GM19397 (cell line): Measurements from ENCODE around the gene DNER.
"Not testable (repeated sequence)": the region's sequence is repeated elsewhere in the genome, so short reads cannot be mapped to it uniquely, and the experiment has no call there.

Experiments
- ATAC-seq: cut with Tn5 transposase; IDR thresholded peaks from one replicate; pipeline ENCODE4 v1.9.1; 2021; ENCODE audit warnings: mild to moderate bottlenecking, moderate library complexity; ENCODE audit not compliant: unreplicated experiment

DNER gene

DNA sequence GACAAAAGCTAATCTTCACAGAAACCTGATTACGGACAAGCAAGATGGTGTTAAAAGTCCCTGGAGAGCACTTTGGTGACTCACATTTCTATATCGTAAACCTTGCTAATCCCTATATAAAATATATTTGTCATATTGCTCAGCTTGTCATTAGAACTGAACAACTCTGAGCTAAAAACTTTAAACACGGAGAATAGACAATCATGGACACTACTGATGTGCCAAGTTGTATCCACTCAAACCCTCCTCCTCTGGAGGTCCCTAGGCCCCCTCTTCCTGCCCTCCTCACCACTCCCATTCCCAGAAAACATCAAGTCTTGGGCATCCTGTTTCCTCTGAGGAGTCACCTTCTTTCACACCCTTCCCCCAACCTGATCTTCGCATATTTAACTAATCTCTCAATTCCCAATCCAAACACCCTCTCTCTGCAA, 304.6 kb downstream of the DNER start:
- ATAC-seq = no peak

DNA sequence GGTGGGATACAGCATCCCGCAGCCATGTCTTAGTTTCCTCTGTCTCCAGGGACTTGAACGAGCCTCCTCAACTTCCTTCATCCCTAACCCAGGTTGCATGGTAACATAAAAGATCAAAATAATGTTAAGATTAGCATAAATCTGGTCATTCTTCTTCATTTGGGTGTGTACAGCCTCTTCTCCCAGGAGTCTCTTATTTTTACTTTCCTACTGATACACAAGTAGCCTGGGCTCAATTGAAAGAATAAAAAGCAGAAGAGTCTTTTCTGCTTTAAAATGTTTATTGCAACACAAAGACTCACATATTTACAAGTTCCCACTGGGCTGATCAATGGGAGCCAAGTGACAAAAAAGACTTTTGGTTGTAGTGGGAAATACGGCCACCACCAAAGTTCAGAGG, 305.4 kb downstream of the DNER start:
- ATAC-seq = no peak

DNA sequence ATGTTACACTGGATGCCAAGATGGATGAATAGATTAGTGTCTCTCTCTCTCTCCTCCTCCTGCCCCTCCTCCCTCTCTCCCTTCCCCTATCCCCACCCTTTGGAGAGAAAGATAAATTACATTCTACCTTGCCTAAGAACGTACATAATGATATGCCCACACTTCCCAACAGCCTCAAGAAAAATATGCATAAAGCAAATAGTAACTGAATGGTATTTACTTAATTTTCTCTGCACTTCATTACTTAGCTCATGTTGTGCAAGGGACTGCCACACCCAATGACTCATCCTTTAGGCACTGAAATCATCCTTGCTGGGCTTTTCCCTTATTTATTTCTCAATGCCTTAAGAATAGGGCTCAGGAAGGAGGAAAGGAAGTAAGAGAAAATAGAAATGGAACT, 306.0 kb downstream of the DNER start:
- no peak for ATAC-seq

DNA sequence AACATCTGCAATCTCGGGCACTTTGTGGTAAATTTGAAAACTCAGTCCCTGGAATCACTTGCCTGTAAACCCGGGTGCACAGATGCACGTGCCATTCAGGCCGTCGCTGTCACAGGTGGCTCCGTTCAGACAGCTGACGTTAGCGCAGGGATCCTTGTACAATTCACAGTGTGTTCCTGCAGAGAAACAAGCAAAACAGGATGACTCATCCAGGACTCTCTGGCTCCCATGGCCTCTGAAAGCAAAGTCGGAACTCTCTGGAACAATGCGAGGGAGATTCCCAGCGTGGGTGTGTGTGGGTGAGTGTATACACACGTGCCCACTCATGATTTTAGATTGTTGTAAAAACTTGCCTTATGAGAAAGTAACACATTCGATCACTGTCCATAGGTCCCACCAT, 307.2 kb downstream of the DNER start:
- ATAC-seq = no peak

DNA sequence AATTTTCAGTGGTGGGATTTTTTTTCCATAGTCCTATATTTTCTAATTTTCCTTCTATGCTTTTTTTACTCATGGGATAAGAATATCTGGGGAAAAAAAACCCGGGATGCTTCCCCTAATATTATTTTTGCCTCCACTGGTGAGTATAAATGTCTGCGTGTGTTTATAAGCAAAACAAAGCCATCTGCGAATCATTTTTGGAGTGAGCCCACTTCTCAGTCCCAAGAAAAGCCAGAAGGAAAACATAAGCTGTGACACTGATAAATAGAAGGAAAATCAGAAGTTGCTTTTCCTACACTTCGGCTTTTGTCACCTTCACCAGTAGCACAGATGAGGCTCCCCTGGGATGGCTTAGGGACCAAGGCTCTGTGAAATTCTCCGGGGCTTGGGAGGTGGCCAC, 308.6 kb downstream of the DNER start:
- no peak for ATAC-seq

DNA sequence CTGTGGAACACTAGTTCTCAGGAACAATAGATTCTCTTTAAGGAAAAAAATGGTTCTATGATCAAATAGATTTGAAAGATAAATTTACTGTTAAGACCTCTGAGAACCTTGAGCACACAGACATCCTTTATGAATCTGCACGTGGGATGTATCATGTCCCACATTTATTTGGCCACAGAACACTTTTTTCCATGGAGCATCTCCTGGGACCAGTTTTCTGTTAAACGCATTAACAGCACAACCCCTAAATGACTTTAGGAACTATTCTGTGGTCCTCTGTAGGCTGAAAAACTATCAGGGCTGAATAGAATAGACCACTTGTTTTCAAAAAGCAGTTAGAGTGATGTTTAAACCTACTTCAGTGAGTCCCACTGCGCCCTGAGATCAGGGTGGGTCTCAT, 311.1 kb downstream of the DNER start:
- ATAC-seq = no peak

DNA sequence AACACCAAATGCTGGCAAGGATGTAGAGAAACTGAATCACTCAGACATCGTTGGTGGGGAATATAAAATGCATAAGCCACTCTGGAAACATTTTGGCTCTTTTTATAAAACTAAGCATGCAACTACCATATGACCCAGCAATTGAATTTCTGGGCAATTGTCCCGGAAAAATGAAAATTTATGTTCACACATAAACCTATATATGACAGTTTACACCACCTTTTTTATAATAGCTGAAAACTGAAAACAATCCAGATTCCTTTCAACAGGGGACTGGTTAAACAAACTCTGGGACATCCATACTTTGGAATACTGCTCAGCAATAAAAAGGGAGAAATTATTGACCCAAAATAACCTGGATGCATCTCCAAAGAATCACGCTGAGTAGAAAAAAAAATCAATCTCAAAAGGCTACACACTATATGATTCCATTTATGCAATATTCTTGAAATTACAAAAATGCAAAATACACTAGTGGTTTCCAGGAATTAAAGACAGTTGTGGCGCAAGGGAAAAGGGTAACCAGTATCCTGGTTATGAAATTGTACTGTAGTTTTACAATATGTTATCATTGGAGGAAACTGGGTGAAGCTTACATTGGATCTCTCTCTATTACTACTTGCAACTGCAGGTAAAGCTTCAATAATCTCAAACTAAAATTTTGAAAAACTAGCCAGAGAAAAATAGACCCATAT, 313.0 kb downstream of the DNER start:
- ATAC-seq = no peak

DNA sequence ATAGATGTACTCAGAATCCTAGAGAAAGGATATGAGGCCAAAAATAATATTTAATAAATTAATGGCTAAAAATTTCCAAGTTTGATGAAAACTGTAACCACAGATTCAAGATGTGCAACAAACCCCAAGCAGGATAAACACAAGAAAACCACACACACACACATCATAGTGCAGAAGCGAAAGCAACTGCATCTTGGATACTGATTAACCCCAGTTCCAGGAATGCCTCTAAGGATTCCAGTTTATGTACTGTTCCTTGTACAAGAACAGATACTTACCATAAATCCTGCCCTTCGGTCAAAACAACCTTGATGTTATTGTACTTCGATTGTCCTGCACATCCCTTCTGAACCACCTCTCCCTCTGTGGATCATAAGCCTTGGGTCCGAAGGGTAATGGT, 320.4 kb downstream of the DNER start:
- no peak for ATAC-seq

DNA sequence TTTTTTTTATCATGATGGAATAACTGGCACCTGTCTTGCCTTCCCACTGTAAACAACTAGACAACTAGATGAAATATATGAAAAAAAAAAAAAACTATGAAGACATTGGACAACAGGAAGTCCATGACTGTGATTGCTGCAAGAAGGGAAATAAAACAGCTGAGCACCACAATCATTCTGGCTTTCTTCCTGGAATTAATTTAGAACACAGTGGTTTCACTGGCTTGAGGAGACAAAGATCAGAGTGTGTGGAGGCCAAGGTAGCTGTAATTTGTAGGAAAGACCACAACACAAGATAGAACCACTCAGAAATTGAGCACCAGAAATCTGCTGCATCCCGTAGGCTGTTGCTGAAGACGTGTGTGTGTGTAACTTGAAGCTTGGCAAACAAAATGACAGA, 322.2 kb downstream of the DNER start:
- ATAC-seq = no peak

DNA sequence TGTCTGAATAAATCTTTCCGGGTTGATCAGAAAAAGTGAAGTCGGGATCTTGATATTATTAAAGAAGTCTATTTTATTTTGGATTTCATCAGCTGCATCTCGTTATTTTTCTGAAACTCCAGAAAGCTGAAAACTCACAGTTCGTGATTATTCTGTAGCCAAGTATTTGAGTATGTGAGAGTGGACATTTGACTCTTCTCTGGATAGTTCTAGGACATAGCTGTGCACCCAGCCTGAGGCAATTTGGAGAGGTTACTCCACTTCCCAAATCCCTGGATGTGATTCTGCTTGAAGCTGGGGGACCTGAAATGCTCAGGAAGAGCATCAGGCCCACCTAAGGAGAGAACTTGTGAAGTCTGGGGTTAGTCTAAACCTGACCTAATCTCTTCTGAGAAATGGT, 325.6 kb downstream of the DNER start:
- no peak for ATAC-seq

DNA sequence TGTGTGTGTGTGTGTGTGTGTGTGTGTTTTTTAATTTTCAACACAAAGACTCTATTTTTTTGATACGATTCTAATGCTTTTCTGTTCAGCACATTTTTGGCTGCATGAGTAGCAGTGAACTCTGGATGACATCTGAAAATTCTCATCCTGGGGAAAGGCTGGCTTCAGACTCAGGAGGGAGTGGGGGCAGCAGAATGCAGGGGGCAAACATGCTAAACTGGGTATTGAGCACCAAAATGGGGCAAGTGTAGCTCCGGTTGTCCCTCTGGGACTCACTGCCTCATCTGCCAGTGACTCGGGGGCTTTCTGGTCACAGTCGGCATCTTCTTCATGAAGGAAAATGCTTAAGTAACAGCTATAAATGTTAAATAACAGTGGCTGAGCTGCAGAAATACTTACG, 326.5 kb downstream of the DNER start:
- no peak for ATAC-seq

DNA sequence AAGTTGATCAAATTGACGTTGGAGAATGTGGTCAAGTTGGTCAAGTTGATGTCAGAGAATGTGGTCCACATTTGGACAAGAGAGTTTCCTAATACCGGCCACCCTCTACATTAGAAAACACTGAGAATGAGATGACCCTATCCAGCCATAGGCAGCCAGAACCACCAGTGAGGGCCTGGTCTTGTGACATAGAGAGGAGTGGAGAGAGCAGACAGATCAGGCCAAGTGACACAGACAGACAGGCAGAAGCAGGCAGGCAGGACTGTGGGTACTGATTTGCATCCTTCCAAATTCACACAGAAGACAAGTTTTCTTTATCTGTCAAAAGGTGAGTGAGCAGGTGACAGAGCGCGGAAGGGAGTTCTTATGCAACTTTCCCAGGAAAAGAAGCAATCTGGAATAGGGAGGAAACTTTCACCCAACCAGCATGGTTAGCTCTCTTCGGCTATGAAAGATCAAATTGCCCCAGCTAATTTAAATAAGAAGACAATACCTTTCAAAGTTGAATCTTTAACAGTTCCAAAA, 334.2 kb downstream of the DNER start:
- ATAC-seq = no peak

DNA sequence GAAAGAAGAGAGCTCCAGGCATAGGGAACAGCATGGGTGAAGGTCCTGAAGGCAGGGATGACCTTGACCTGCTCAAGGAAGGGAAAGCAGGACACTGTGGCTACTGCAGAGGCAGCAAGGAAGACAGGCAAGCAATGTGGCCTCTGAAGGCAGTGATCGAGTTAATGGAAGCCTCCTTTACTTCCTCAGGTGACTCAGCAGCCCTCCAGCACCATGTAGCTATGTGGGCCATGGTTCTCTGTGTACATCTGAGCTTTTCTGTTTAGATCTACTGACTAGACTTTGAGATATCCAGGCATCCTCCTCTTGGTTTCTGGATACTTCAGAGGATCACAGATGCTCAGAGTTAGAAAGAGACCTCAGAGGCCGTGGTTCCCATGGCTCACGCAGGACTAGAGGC, 336.0 kb downstream of the DNER start:
- ATAC-seq = no peak

DNA sequence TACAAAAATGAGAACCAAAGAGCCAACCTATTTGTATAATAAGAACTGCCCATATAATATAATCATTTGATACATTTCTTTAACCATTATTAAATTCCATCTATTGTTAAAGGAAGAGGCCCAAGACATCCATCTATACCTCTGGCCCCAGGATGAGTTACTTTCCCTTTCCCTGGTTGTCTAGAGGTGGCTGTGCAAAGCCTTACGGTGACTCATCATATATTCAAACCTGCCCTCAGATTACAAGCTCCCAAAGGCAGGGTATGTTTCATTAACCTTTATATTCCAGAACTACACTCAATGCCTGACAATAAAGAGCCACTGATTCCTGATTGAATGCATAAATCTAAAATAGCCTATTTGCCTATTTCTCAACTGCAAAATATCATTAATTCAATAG, 337.5 kb downstream of the DNER start:
- ATAC-seq = no peak

DNA sequence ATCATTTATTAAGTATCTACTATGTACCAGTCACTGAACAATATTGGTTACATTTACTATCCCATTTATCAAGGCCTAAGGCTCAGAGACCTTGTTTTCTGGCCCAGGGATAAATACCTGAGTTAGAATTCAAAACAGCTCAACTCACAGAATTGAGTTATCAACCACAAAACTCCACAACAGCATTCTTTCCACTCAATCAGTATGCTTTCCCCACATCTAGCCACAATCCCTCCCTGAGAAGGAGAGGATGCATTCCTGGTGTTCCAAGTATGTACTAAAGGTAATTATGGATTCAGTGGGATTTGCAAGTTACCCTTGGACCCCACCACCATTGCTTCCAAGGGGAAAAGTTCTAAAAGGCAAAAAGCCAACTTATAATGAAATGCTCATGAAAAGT, 339.1 kb downstream of the DNER start:
- no peak for ATAC-seq

DNA sequence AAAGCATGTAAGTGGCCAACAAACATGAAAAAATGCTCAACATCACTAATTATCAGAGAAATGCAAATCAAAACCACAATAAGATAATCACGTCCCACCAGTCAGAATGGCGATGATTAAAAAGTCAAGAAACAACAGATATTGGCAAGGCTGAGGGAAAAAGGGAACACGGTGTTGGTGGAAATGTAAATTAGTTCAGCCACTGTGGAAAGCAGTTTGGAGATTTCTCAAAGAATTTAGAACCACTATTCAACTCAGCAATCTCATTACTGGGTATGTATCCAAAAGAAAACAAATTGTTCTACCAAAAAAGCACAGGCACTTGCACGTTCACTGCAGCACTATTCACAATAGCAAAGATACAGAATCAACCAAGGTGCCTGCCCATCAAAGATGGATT, 341.0 kb downstream of the DNER start:
- not testable (repeated sequence) for ATAC-seq

DNA sequence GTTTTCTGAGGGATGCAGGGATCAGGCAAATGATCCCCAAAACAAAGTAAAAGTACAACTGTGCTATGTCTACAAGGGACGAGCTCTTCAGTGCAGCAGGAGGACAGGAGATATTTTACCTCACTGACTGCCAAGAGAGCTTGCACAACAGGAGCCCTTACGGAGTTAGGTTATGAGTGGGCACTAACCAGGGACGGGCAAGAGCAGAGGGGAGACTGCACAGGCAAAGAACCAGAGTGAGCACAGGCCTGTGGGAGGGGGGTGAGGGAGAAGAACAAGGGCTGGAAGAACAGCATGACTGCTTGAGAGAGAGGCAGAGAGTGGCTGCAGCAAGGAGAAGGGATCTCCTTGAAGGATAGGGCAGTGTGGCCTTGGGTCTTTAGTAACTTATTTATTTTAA, 342.1 kb downstream of the DNER start:
- ATAC-seq = no peak

DNA sequence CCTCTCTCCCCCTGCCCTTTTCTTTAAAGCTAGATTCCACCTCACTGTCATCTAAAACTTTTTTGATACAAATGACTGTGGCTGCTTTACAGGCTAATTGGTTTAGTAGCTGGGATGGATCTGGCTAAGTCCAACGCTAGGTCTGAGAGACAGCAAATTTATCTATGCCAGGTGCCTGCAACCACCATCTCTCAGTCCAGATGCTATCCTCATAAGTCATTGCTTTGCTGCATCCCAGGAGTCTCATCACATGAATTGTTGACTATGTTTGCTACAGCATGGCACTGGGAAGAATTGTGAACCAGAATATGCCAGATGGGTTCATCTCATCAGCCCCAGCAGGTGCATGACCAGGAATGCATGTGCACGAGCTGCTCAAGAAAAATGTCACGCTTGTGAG, 343.3 kb downstream of the DNER start:
- no peak for ATAC-seq

DNA sequence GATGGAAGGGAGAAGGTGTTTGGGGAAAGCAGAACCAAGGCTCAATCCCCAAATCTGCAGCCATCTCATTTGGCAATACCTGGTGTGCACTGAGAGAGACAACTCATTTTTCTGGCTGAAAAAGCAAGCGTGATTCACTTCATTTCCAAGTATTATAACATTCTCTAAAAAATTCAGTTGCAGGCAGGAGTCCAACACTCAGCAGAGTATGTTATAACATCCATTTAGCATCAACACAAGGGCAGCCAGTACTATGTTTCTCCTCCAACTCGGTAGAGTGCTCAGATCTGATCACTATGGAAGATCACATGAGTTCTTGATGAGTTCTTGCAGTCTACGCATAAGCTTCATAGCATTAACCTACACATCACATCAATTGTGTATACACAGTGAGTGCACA, 343.8 kb downstream of the DNER start:
- ATAC-seq = no peak

DNA sequence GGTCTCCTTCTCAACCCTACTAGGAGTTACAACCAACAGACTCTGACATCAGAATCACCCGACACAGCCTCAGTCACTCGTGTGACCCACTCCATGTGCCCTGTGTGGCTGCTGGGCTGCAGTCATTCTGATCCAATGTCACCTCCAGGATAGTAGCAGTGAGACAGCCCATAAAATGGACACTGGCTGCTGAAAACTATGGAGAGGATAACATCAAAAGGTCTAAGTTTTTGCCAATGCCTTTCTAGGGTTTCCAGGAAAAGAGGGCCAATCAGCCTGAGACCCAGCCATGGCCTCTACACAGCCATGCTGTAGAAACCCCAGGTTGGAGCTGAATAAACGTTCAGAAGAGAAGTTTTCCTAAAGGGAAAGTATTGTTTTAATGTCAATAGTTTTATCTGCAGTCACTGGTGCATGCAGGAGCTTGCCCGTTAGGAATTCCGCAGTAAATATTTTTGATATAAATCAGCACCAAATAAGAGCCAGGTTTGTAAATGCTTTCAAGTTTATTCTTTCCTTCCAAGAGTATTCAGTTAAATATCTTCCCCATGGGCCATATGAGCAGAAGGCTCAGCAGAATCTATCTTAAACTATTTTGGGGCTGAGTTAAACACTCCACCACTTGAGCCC, 351.1 kb downstream of the DNER start:
- no peak for ATAC-seq

DNA sequence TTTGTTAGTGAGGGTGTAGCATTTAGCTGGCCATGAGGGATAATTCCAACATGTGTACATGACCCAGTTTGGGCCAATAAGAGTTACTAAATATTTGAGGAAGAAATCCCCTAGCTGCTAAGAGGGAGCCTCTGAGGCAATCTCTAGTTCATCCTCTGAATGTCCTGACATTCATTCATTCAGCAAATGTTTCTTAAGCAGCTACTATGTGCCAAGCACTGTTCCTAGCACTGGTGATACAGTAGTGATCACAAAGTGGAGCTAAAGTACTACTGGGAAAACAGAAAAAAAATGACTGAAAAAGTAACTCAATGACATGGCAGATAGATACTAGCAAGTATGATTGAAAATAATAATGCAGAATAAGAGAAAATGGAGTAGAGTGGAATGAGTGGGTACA, 363.5 kb downstream of the DNER start:
- no peak for ATAC-seq

DNA sequence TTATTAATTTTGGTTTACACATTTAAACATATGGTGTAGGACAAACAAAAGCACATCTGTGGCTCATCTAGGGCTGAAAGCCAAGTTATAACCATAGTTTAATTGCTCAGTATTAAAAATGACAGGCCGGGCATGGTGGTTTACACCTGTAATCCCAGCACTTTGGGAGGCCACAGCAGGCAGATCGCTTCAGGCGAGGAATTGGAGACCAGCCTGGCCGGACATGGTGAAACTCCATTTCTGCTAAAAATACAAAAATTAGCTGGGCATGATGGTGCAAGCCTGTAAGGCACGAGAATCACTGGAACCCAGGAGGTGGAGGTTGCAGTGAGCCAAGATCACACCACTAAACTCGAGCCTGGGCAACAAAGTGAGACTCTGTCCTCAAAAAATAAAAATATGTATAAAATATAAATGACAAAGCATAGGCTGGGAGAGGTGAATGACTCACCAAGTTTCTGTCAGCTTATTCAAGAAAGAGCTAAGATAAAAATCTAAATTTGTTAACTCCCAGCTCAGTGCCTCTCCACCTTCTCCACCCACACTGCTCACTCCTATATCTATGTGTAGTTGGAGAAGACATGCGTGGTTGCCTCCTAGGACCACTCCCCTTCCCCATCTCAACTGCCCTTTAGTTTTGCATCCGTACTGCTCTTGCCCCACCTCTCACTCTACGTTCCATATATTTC, 364.1 kb downstream of the DNER start:
- no peak for ATAC-seq
